GM19467 (cell line): ENCODE measurements around the gene UCN.

Source experiments
- ATAC-seq: cut with Tn5 transposase; IDR thresholded peaks from one replicate; pipeline ENCODE4 v1.9.1; 2021; ENCODE audit warnings: mild to moderate bottlenecking, moderate library complexity; ENCODE audit not compliant: unreplicated experiment

The UCN gene

GRCh38 chr2:27262379-27263286 lies 45.6 kb downstream of the UCN start, which contains the start of gene SLC30A3:
Gene SLC30A3, minus strand, starts transcription at chr2:27263047. Its CDS starts 141 bp downstream, at chr2:27262906.
- ATAC-seq = no peak

DNA sequence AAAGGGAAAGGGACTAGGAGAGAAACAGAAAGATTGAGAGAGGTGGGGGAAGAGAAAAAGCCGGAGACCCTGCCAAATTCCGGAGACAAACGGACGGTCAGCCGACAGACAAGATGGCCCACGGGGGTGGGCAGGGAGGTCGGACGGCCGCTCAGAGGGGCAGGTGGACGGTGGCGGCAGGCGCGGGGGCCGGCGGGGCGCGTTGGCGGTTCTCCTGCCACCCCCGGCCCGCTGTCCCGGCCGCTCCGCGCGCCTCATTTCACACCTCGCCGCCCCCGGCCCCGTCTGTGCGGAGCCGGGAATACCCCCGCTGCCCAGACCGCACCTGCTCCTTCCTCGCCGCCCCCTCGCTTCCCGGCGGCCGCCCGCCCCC lies 46.3 kb downstream of the UCN start:
- no peak for ATAC-seq

DNA sequence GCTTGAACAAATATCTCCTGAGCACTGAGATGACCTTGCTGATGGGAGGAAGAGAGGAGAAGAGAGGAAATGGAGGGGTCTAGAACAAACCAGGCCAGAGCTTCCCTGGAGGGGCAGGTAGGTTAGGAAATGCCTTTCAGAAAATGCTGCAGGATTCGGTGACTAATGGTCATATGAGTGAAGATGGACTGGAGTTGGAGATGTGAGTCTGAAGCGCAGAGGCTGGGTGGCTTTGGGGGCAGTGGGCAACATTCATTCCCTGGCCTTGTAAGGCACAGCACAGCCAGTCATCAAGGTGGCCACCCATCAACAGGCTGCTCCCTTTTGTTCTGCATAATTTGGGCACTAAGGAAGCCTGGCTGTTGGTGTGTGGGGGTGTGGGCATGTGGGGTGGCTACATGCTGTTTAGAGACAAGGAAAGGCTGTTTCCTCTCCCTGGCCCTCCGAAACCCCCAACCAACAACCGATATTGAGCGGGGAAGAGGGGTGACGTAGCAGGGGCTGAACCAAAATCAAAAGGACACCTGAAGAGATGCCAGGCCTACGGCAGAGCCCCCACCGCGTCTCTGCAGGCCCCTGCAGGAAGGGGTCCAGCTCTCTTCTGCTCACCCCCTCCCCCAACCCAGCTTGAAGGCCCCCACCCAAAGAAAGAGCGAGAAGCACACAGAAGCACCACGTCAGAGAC lies 46.9 kb downstream of the UCN start:
- no peak for ATAC-seq

GRCh38 chr2:27258051-27258450 lies 50.2 kb downstream of the UCN start:
- ATAC-seq = no peak
